Body of pancreas (tissue), 4 donors: ENCODE results near the gene FRMPD3.

Experiments
- CTCF ChIP-seq, 7 experiments: fragments of 450-650 bp in 4 of 7; fragments of 200-600 bp in 3 of 7; sonication (generic) in 3 of 7; IDR thresholded peaks; one replicate each; pipeline ENCODE4 v1.5.1; 2016 to 2019; ENCODE audit warnings: antibody characterized with exemption in 7 of 7
- POLR2A ChIP-seq, 3 donors: fragments of 450-650 bp; IDR thresholded peaks; one replicate each; pipeline ENCODE4 v1.6.1; 2016; ENCODE audit warnings: antibody characterized with exemption in 3 of 3, mild to moderate bottlenecking in 2 of 3

- TF ChIP-seq CTCF (IDR thresholded peaks at IDR 0.05), result no peak
- no peak for TF ChIP-seq POLR2A (IDR thresholded peaks at IDR 0.05)
These were observed 9.3 kb upstream of the FRMPD3 start for GRCh38 chrX:107440187-107440586.
